Islet precursor cell (in vitro differentiated cells): ENCODE data around the gene LTBP1.

Experiments used
- DNase-seq: peaks from one replicate; pipeline ENCODE4 v3.0.0-alpha.2; 2018

Gene LTBP1

DNA sequence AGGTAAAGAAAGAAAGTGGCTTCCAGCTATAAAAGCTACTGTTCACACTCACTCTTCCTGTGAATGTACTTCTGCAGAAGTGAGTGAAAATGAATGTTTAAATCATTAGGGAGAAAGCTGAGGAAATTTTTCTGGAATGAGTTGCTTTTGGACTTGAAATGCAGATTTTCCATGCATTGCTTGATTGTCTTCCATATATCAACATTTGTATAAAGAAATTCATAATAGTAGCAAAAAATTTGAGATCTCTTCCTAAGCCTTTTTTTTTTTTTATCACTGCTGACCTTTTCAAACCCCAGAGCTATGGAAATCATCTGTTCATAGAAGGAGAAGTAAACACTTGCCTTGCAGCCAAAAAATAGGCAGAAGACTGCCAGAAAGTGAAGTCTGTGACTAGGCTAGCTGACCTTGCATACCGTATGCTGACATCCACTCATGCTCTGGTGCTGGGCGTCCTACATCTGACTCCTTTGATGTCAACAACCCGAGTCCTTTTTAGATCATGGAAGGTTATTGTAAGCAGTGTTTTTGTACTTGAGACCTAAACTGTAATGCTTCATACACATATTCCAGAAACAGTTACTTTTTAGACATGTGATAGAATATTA lies 375.2 kb downstream of the LTBP1 start:
- DNase-seq, result no peak

DNA sequence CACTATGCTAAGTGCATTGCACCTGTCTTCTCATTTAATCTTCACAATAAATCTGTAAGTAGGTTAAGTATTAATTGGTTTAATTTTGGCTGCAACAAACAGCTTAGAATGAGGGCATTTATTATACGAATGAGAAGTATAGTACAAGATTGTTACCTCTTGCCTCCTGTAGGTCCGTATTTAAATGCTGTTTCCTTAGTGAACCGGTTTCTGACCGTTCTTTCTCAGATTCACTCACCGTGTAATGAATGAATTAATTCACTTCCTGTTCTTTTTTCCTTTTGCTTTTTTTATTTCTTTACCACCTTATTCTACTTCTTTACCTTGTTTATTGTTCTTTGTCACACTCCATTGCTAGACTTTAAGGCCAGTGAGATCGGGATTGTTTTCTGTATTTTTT lies 375.9 kb downstream of the LTBP1 start:
- DNase-seq, result no peak

DNA sequence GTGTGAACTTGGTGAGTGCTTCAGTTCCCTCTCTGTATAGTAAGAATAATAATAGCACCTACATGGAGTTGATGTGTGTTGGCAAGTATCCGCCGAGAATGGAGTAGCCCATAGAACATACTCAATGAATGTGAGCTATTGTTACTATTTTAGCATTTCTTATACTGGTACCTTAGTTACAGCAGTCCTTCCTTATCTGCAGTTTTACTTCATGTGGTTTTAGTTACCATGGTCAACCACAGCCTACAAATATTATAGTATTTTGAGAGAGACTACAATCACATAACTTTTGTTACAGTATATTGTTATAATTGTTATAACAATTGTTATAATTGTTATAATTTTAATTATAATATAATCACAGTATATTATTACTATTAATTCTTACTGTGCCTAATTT lies 377.2 kb downstream of the LTBP1 start:
- DNase-seq, result no peak

DNA sequence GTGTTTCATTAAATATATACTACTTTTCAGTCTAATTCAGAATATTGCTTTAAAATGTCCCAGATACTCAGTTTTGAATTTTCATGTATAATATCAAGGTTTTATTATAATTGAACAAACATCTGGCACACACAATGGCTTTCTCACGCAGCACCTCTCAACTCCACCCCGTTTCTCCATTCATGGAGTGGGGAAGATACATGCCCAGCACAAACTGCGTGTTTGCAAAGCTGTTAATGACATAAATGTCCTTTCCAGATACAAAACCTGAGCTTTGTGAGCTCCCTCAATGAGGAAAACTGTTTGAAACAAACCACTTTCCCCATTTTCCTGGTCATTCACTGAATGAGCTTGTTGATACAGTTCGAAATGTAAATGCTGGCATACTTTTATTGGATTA lies 379.3 kb downstream of the LTBP1 start:
- DNase-seq, result no peak

DNA sequence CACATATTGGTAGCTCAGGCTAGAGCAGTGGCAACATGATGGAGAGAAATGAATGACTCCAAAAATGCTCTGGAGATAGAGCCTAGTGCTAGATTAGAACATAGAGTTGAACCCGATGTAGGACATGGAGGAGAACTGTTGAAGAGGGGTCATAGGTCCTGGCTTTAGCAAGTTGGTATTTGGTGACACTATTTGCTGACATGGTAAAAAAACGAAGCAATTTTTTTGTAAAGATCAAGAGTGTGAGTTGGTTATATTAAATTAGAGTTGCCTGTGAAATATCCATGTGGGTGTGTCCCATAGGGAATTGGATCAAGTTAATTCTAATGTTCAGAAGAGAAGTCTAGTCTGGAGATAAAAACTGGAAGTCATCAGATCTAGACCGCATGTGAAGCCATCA lies 386.7 kb downstream of the LTBP1 start:
- DNase-seq, result no peak

DNA sequence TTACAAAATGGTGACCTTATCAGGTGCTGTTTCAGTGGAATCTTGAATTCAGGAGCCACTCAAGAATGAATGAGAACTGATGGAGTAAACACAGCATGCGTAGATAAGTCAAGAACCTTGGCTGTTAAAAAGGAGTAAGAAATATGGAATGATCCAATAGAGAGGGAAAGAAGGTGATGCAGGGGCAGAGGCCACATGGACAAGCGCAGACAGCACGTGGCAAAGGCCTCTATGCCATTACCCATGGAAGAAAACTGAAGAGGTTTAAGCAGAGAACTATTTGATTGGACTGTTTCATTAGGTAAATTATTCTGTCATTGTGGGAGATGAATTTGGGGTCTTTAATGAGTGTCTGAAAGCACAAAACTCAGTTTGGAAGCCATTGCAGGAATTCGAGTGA lies 387.3 kb downstream of the LTBP1 start:
- DNase-seq, result no peak

DNA sequence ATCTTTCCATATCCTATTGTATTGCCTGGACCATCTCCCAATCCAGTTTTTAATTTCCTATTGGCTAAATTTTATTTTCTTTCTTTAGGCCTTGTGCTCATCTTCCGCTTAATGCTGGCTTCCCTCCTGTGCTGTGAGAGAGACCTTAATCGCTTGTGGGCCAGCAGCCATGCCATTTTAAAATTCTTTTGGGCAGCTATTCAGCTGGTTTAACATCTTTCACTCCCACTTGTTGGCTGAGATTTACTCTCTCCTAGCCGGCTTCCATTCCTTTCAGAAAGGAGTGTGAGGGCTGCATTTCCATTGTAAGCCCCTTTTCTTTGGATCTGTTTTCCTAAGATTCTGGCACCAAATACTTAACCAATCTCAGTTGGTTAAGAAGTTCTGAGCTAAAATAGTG lies 388.8 kb downstream of the LTBP1 start:
- no peak for DNase-seq

DNA sequence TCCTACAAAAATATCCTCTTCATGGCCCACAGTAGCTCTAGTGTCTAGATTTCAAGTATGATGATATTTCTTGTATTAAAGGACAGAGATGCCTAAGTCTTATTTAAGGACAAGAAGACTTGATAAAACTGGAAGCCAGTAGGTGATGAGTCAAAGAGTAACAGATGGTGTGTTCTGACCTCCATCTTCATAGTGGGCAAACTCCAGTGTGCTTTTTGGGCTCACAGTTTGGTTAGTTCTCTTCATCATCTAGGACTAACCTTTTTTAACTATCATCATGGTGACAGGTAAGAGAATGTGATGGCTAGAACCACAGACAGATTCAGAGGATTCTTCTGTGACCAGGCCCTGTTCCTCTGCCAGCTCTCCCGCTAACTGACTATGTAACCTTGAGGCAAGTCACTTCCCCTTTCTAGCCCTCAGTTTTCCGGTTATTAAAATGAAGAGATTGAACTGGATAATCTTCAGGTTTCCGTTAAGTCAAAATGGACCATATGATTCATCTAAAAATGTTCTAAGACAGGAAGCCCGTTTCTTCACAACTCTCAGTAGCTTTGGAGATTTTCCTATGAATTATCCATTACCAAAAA lies 389.4 kb downstream of the LTBP1 start:
- DNase-seq, result no peak

DNA sequence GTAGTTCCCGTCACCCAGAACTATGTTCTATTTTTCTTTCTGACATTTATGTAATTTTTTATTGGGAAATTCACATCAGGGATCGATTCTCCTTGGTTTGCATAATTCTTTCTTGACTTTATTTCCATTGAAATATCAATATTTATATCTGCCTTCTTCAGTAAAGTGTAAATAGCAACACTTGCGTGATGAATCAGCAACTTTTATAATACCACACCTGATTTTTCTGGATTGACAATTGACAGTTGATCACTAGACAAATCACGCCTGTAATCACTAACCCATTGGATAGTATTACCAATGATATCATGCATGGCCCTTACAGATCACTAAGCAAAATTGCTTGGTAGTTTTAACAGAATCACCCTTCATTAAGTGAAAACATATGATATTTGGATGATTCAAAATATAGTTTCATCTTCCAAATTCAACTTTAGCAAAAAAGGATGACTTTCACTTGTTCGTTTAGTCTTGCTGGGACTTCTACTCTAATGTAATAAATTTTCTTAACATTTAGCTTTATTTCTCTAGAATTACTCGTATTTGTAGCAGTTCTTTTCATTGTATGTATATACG lies 390.7 kb downstream of the LTBP1 start:
- no peak for DNase-seq

DNA sequence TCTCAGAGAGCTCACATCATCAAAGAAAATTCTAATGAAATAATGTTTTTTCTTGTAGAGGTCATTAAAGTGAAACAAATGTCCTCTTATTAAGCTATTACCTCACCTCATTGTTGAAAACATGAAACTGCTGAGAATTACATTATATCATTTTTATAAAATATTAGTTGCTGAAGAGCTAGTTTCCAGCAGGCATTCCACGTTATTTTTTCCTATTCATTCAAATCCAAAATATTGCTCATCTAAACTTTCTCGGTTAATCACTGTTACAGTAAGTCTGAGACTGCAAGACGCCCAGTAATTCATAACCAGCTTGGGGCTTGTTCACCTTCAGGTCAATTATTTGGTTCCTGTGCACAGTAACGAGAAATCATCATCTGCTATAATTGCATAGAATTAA lies 391.2 kb downstream of the LTBP1 start:
- DNase-seq, result no peak

DNA sequence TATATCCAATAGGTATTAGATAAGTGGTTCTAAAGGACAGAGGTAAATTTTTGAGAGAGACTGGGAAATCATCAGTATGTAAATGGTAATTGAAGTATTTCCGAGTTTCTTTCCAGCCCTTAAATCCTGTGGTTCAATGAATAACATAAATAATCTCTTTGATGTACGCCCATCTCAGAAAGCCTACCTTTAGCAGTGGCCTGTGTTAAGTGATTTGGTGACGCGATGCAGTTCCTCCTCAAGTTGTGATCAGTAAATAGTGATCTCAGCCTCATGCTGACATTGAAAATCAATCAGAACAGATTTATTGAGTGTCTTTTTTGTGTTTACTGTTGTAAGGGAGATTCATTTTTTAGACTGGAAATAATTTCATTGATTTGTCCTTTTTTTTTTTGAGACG lies 392.5 kb downstream of the LTBP1 start:
- DNase-seq, result no peak

DNA sequence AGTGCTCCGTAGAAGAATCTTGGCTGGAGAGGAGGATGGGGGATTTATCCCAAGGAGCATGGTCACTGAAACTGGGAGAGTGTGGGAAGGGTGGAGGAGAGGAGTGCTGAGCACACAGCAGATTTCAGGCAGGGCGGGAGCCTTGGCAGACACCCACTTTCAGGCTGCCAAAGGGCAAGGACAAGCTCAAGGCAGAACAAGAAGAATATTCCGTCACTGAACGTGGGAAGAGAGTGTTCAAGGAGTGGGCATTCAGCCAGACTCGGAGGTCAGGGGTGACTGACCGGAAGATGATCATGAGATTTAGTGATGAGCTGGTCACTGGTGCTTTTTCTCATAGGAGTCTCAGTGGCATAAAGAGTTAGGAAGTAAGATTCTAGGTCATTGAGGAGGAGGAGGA lies 393.5 kb downstream of the LTBP1 start:
- no peak for DNase-seq

DNA sequence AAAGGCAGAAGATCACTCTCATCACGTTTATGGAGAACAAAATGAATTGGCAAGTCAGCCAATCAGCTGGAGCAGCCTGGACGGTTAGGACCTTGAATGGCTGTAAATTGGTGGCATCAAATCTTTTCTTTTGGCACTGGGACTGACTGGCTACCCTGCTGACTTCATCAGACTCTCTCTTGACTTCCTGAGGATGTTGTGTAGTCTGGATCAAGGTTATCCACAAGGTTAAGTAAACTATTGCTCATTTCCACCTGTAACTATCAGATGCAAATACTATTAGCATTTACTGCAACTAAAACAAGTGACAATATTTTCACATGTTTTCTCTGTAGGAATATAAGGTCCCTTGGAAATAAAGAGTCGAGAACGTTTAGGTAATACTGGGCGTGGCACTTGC lies 395.4 kb downstream of the LTBP1 start:
- no peak for DNase-seq

DNA sequence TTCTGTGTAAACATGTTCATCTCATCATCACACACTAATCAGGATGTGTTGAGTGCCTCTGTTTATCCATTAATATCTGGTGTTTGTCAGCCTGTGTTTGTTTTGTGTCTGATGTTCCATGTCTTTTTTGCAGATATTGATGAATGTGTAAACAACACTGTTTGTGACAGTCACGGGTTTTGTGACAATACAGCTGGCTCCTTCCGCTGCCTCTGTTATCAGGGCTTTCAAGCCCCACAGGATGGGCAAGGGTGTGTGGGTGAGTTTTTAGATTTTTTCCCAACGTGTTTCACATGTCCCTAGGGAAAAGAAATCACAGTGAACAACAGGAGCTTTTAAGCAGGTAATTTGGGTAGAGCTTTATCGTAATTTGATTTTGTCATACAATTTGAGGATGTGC lies 396.0 kb downstream of the LTBP1 start:
- DNase-seq, result no peak

DNA sequence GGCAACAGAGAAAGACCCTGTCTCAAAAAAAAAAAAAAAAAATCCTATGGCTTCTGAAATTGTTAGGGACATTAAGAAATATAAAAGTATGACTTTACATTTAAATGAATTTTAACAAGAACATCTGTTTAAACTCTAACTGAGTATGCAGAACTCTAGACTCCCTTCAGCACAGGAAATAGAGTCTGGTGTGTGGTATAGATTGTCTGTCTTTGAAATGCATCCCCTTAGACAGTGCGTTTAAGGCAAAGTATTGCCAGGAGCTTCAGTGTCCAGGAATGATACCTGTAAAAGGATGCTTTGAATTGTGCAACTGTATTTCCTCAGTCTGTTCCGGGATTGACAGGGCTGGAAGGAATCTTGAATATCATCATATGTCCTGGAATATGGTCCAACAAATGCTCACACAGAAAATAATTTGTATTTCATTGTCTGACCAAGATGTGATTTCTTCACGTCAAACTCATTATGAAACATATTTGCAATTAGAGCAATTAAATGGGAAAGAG lies 396.7 kb downstream of the LTBP1 start:
- DNase-seq, result no peak

DNA sequence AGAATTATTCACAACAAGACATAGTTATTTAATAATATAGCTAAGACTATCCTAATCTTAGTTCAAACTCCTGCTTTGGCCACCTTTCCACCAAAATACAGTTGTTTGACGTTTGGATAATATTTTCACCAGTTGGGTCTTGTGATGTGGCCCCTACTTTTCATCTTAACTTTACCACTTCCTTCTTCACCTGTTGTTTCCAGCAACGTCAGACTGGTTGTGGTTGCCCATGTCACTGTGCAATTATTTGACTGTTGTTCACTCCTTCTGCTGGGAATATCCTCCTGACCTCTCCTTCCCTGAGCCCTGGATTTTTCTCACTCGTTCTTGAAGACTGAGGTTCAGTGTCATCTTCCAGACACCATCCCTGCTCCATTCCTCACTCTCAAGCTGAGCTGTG lies 397.5 kb downstream of the LTBP1 start:
- no peak for DNase-seq

DNA sequence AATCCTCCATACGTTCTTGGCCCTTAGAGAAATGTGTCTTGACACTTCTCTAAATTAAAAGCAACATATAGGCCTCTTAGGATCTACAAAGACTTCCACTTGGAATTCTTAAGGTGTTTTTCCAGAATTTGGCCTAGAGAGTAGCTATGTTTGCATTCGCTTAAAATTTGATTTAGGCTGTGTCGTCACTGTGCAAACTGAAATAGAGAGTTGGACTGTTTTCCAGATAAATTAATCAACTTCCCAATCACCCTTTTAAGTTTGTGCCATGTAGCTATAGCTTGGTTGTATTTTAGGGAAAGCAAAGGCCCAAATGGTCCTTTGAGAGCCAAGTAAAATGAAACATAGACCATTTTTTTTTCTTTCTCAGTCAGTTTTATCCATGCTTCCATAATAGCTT lies 401.1 kb downstream of the LTBP1 start:
- no peak for DNase-seq

DNA sequence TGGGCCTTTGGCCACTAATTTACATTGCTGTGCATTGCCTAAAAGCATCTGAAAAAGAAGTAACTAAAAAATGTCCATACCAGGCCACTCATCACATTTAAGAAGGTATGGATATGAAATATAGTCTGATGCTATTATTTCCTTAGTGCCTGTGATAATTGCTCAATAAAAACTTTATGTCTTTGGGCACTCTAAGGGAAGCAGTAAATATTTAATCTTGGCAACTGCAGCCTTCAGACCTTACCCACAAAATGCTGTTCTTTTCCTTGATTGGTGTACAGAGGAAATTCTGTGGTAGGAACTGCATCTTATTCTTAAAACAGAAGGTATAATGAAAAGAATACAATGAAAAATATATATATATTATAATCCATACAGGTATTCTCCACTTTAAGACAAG lies 403.9 kb downstream of the LTBP1 start:
- DNase-seq, result no peak

DNA sequence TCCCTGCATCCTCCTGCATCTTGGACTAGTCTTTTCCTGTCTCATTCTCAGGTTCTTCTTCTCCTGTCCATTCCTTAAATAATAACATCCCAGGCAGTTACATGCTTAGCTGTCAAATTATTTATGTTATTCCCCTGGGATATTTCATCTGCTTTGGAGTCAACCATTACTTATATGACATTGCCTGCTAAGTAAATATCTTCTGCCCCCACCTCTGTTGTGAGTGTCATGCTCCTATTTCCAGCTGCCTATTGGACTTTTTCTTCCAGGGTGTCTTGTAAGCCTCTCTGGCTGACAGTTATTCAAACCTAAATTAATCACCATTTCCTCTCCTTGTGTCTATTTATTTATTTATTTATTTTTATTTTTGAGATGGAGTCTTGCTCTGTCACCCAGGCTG lies 405.0 kb downstream of the LTBP1 start:
- no peak for DNase-seq

DNA sequence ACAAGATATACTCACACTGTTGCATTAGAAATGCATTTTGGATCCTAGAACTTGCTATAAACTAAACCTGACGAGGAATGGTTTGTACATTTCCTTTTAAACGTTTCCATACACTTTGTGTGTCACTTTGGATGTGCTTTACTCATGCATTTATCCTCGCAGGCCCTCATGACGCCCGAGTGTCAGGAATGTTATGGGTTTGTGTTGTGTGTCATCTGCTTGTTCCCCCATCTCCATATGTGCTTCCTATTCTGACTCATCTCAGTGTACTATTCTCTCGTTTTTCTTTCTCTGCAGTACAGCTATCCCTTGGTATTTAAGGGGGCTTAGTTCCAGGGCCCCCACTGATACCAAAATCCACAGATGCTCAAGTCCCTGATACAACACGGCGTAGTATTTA lies 408.2 kb downstream of the LTBP1 start:
- no peak for DNase-seq

DNA sequence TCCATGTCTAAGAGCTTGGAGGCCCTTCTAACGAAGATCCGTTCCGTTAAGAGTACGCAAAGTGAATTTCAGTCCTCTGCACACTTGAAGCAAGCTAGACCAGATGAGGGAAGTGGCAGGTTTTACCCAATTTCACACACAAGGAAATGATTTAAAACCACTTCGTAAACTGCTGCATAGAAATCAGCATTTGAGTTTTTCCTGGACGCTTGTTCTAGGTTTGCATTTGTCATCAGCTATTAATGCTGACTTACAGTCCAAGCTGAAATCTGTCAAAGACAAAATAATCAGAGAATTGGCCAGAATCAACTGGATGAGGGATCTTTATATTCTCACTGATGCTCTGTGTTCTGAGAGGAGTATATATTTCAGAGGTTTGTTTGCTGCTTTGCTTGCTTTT lies 412.1 kb downstream of the LTBP1 start:
- DNase-seq, result no peak

DNA sequence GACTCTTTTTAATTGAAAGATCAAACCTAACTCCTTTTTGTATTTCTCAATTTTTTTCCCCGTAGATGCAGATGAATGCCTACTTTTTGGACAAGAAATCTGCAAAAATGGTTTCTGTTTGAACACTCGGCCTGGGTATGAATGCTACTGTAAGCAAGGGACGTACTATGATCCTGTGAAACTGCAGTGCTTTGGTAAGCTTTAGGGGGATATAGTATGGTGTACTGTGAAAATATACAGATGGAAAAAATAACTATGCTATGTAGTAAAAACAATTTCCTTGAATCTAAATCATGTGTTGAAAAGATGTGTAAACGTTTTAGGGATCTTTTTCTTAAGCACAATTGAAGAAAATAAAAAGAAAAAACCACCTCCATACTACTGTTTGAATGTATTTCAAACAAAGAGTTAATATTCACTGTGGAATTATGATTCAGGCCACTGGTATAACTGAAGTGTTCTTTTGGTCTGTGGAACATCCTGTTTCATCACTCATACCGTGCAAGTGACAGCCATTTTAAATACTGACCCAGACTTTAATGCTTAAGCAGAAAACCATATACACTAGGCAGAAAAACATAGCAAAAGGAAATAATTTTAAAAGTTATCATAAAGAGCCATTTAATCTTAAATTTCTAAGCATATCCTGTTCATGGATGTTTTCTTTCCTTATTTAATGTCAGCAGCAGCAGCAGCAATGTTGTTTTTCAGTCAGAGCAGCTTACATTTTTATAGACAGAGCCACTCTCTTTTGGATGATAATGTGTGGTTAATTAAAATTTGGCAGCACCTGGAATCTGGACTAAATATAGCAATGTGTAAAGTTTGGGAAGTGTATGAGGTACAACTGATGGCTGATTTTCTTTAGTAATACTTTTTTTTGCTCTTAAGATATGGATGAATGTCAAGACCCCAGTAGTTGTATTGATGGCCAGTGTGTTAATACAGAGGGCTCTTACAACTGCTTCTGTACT lies 416.9 kb downstream of the LTBP1 start:
- no peak for DNase-seq

DNA sequence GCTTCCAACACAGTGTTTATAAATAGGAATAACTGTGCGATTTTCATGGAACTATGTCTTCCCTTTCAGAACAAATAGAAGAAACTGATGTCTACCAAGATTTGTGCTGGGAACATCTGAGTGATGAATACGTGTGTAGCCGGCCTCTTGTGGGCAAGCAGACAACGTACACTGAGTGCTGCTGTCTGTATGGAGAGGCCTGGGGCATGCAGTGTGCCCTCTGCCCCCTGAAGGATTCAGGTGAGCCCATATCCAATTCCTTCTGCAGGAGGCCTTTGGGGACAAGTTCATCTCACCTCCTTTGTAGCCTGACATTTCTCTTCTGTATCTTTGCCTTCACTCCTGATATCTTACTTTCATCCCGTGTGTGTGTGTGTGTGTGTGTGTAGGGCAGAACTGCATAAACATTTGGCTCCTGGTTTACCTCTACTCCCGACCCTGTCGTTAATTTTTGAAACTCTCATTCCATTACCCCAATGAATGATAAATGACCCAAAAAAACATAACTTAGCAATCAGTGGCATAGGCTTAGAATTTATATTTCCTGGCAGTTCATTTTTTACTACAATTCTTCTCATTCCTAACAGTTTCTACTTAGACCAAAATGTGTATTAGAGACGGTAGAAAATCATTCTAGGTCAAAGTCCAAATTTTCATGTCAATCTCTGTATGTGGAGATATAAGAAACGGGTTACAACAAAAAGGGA lies 418.7 kb downstream of the LTBP1 start:
- DNase-seq, result no peak
